Epithelial cell of proximal tubule (primary cell): ENCODE results near the gene ACCSL. TPM values are rescaled to one million over a fixed set of nuclear protein-coding genes. Genes with fewer than 3 reads are reported as not detected.

Experiments used
- DNase-seq: peaks from one replicate; pipeline ENCODE4 v3.0.0-alpha.2; 2011; ENCODE audit warnings: low read depth
- H3K4me3 ChIP-seq: 2 replicates; pipeline ENCODE4 v1.5.1; 2011; ENCODE audit warnings: low read depth, mild to moderate bottlenecking, low read length
- CTCF ChIP-seq: conservative IDR thresholded peaks from 2 replicates; pipeline ENCODE4 v1.5.1; 2012; ENCODE audit warnings: low read depth, mild to moderate bottlenecking, low read length
- total RNA-seq: library from RNA; depleted of rRNA; stranded (reverse); fragments of >200 nt; gene quantifications from 2 replicates; pipeline ENCODE4 v1.2.3, GENCODE V29; 2015

Gene ACCSL
- total RNA-seq, 1 donor from 2014 or later, result not detected

- no peak for TF ChIP-seq CTCF
- no peak overlapping the region for H3K4me3 ChIP-seq
- DNase-seq, result no peak
Observed at GRCh38 chr11:44051171-44051570, 3.4 kb downstream of the ACCSL start.

DNA sequence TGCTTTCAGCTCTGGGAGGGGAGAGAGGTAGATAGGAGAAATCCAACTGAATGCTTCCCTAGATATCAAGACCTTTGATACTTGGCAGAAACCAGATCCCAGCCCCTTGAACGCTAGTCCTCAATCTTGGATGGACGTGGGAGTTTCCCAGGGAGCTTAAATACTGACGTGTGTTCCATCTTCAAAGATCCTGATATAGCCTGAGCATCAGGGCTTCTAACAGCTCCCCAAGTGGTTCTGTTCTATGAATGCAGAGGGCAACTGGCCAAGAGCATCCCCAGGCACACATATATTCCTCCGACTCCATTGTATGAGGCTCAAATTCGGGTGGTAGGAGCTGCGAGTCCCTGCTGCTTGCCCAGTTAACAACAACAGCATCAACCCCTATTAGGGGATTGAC lies 9.6 kb downstream of the ACCSL start:
- no peak for TF ChIP-seq CTCF
- no peak for DNase-seq
- no peak overlapping the region for H3K4me3 ChIP-seq

DNA sequence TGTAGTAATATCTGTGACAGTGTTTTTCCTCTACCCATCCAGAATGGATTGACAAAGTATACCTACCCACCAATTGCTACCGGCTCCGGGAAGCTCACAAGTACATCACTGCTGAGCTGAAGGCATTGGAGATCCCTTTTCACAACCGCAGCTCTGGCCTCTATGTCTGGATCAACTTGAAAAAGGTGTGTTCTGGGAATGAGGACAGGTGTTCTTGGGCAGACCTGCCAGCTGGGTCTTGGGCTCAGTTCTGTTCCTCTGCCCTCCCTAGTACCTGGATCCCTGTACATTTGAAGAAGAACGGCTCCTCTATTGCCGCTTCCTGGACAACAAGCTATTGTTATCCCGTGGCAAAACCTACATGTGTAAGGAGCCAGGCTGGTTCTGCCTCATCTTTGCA lies 10.5 kb downstream of the ACCSL start:
- no peak for TF ChIP-seq CTCF
- no peak for DNase-seq
- H3K4me3 ChIP-seq, result no peak overlapping the region

GRCh38 chr11:44065161-44065661 lies 17.4 kb downstream of the ACCSL start:
- TF ChIP-seq CTCF, result no peak

GRCh38 chr11:44065841-44066731 lies 18.3 kb downstream of the ACCSL start, which contains the start of gene ACCS:
ACCS (plus strand) TSS chr11:44066270; CDS start chr11:44067628, 1,358 bp downstream.
- TF ChIP-seq CTCF, result peak; percentile 60
- peak; percentile 50 for DNase-seq
- H3K4me3 ChIP-seq, result peak within 1 kb of the TSS; percentile 71

More at GRCh38 chr11:44065161-44065661, 17.4 kb downstream of the ACCSL start:
- DNase-seq, result no peak
- peak overlapping the region; percentile 71 for H3K4me3 ChIP-seq

DNA sequence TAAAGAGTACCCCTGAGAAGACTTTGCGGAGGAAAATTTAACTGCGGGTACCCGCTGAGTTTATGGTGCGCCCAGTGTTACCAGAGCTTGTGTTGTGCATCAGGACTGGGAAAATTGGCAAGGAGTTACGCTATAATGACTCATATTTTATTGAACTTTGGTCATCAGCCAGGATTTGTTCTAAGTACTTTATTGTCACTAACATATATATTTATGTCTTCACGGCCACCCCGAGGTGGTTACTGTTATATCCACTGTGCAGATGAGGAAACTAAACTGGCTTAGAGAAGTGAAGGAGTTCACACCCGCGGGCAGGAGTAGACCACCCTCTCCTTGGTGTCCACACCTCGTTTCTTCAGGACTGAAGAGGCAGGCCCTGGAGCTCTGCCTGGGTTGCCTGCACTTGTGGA lies 19.0 kb downstream of the ACCSL start:
- no peak for TF ChIP-seq CTCF
- peak; percentile 26 for DNase-seq
- peak overlapping the region; percentile 71 for H3K4me3 ChIP-seq
